Measurements from ENCODE around the gene GLIPR1L2. TPM values are rescaled to one million over a fixed set of nuclear protein-coding genes. Genes with fewer than 3 reads are reported as not detected.
A peak's percentile ranks its signal among the peaks of the same experiment; 100 is the strongest.
"Not testable (repeated sequence)": the region's sequence is repeated elsewhere in the genome, so short reads cannot be mapped to it uniquely, and the experiment has no call there.

GLIPR1L2 gene
- total RNA-seq, 1 experiment from 2014 or later = not detected

GRCh38 chr12:75438059-75438754 is 47.3 kb downstream of the GLIPR1L2 start:
- Mint-ChIP-seq H3K27me3 (ENCODE audit: insufficient read depth, unreplicated experiment) (no peaks in the 10 kb centered on the region), H3K9me3 (ENCODE audit: unreplicated experiment) (peaks cover 51% of the 10 kb centered on the region), H3K36me3 (ENCODE audit: insufficient read depth, unreplicated experiment) (no peaks in the 10 kb centered on the region), H3K4me1 (ENCODE audit: low read depth, unreplicated experiment) (peaks cover 8% of the 10 kb centered on the region), H3K4me3 (ENCODE audit: unreplicated experiment) (no peak overlapping the region), H3K27ac (ENCODE audit: unreplicated experiment) (no peak overlapping the region)
- no TSS peak for BruUV-seq (replicated peaks)
- POLR2A ChIA-PET = no interaction called here
- Histone ChIP-seq H3K4me3 (ENCODE audit: low read depth, low read length) (no peak overlapping the region), H3K36me3 (ENCODE audit: control insufficient read depth, insufficient read depth, low read length) (no peaks in the 10 kb centered on the region; the same call in 1 of the 2 replicates), H3K27me3 (replicated peaks; ENCODE audit: control insufficient read depth, insufficient read depth, low read length) (no peaks in the 10 kb centered on the region), H3K9me3 (peaks cover 20% of the 10 kb centered on the region), H3K4me1 (peaks cover 14% of the 10 kb centered on the region)
- CTCF ChIA-PET = interaction anchor here (0.6 kb wide), 1 partner anchor 50 kb away, joined by 3 read pairs; no protein-coding TSS in a partner anchor
- no peak for DNase-seq
- no peak for TF ChIP-seq CTCF (IDR thresholded peaks at IDR 0.05; ENCODE audit: insufficient read depth in 1 of 2, low read depth in 1 of 2, low read length in 1 of 2, severe bottlenecking in 1 of 2, unreplicated experiment in 1 of 2)
- intact Hi-C loops (cut with micrococcal nuclease; ENCODE audit: unreplicated experiment) = no loop called here

GRCh38 chr12:75439048-75439447 is 48.2 kb downstream of the GLIPR1L2 start:
- no peak overlapping the region for H3K4me3 ChIP-seq (ENCODE audit: low read depth, low read length)
- no peak overlapping the region for H3K4me3 Mint-ChIP-seq (ENCODE audit: unreplicated experiment)
- H3K9me3 Mint-ChIP-seq (ENCODE audit: unreplicated experiment) = peaks cover 50% of the 10 kb centered on the region
- H3K4me1 ChIP-seq = peaks cover 15% of the 10 kb centered on the region
- no peaks in the 10 kb centered on the region for H3K27me3 ChIP-seq (replicated peaks; ENCODE audit: control insufficient read depth, insufficient read depth, low read length)
- no peaks in the 10 kb centered on the region for H3K36me3 Mint-ChIP-seq (ENCODE audit: insufficient read depth, unreplicated experiment)
- ChIA-PET POLR2A (no interaction called here), CTCF (no interaction called here)
- H3K27me3 Mint-ChIP-seq (ENCODE audit: insufficient read depth, unreplicated experiment) = no peaks in the 10 kb centered on the region
- TF ChIP-seq CTCF (IDR thresholded peaks at IDR 0.05; ENCODE audit: insufficient read depth in 1 of 2, low read depth in 1 of 2, low read length in 1 of 2, severe bottlenecking in 1 of 2, unreplicated experiment in 1 of 2) = no peak
- peaks cover 20% of the 10 kb centered on the region for H3K9me3 ChIP-seq
- H3K27ac Mint-ChIP-seq (ENCODE audit: unreplicated experiment) = no peak overlapping the region
- peaks cover 14% of the 10 kb centered on the region for H3K4me1 Mint-ChIP-seq (ENCODE audit: low read depth, unreplicated experiment)
- intact Hi-C loops (cut with micrococcal nuclease; ENCODE audit: unreplicated experiment) = no loop called here
- DNase-seq = no peak
- H3K36me3 ChIP-seq (ENCODE audit: control insufficient read depth, insufficient read depth, low read length) = no peaks in the 10 kb centered on the region; the same call in 1 of the 2 replicates
- BruUV-seq (replicated peaks) = no TSS peak

- Histone ChIP-seq H3K36me3 (ENCODE audit: control insufficient read depth, insufficient read depth, low read length) (no peaks in the 10 kb centered on the region; the same call in none of the 2 replicates), H3K4me3 (ENCODE audit: low read depth, low read length) (no peak overlapping the region), H3K9me3 (peaks cover 20% of the 10 kb centered on the region), H3K27me3 (replicated peaks; ENCODE audit: control insufficient read depth, insufficient read depth, low read length) (no peaks in the 10 kb centered on the region), H3K4me1 (peaks cover 15% of the 10 kb centered on the region)
- Mint-ChIP-seq H3K36me3 (ENCODE audit: insufficient read depth, unreplicated experiment) (no peaks in the 10 kb centered on the region), H3K4me3 (ENCODE audit: unreplicated experiment) (no peak overlapping the region), H3K27me3 (ENCODE audit: insufficient read depth, unreplicated experiment) (no peaks in the 10 kb centered on the region), H3K9me3 (ENCODE audit: unreplicated experiment) (peaks cover 41% of the 10 kb centered on the region), H3K4me1 (ENCODE audit: low read depth, unreplicated experiment) (peaks cover 14% of the 10 kb centered on the region), H3K27ac (ENCODE audit: unreplicated experiment) (no peak overlapping the region)
- TF ChIP-seq CTCF (IDR thresholded peaks at IDR 0.05; ENCODE audit: insufficient read depth in 1 of 2, low read depth in 1 of 2, low read length in 1 of 2, severe bottlenecking in 1 of 2, unreplicated experiment in 1 of 2) = no peak
- intact Hi-C loops (cut with micrococcal nuclease; ENCODE audit: unreplicated experiment) = no loop called here
- ChIA-PET POLR2A (no interaction called here), CTCF (no interaction called here)
- BruUV-seq (replicated peaks) = no TSS peak
- DNase-seq = no peak
Measured at GRCh38 chr12:75439930-75440329, 49.0 kb downstream of the GLIPR1L2 start.

GRCh38 chr12:75441687-75442449 is 51.0 kb downstream of the GLIPR1L2 start:
- H3K36me3 Mint-ChIP-seq (ENCODE audit: insufficient read depth, unreplicated experiment) = not testable (repeated sequence)

More at GRCh38 chr12:75441687-75442449, 51.0 kb downstream of the GLIPR1L2 start:
- H3K27me3 ChIP-seq (replicated peaks; ENCODE audit: control insufficient read depth, insufficient read depth, low read length); H3K4me3 ChIP-seq (ENCODE audit: low read depth, low read length); BruUV-seq (replicated peaks); H3K27me3 Mint-ChIP-seq (ENCODE audit: insufficient read depth, unreplicated experiment); POLR2A ChIA-PET; intact Hi-C loops (cut with micrococcal nuclease; ENCODE audit: unreplicated experiment); H3K36me3 ChIP-seq (ENCODE audit: control insufficient read depth, insufficient read depth, low read length); CTCF ChIA-PET; DNase-seq; H3K4me3 Mint-ChIP-seq (ENCODE audit: unreplicated experiment): not testable (repeated sequence)
- Histone ChIP-seq H3K4me1 (peaks cover 15% of the 10 kb centered on the region), H3K9me3 (peaks cover 13% of the 10 kb centered on the region)
- H3K4me1 Mint-ChIP-seq (ENCODE audit: low read depth, unreplicated experiment) = peaks cover 14% of the 10 kb centered on the region
- peak overlapping the region; percentile 11 for H3K27ac Mint-ChIP-seq (ENCODE audit: unreplicated experiment)
- peaks cover 37% of the 10 kb centered on the region for H3K9me3 Mint-ChIP-seq (ENCODE audit: unreplicated experiment)

All from Caco-2 (cell line).